ENCODE data around the gene FOXD4.
"Not testable (repeated sequence)": the region's sequence is repeated elsewhere in the genome, so short reads cannot be mapped to it uniquely, and the experiment has no call there.

Gene FOXD4

GRCh38 chr9:110672-111071 is 7.5 kb downstream of the FOXD4 start:
- not testable (repeated sequence) for H3K9me3 ChIP-seq (ENCODE audit: control insufficient read depth, low read length); H3K36me3 ChIP-seq (ENCODE audit: control insufficient read depth, insufficient read depth, low read length, severe bottlenecking); H3K4me3 ChIP-seq (ENCODE audit: low read length); H3K9ac ChIP-seq (ENCODE audit: low read length); H3K4me1 ChIP-seq (ENCODE audit: control insufficient read depth, insufficient read depth, low read length); DNase-seq (ENCODE audit: low read depth)
- peaks cover 17% of the 10 kb centered on the region for H3K27me3 ChIP-seq (replicated peaks; ENCODE audit: control insufficient read depth, insufficient read depth, low read length)

- not testable (repeated sequence) for H3K4me3 ChIP-seq (ENCODE audit: low read length); DNase-seq (ENCODE audit: low read depth); H3K9ac ChIP-seq (ENCODE audit: low read length); H3K9me3 ChIP-seq (ENCODE audit: control insufficient read depth, low read length); H3K36me3 ChIP-seq (ENCODE audit: control insufficient read depth, insufficient read depth, low read length, severe bottlenecking); H3K4me1 ChIP-seq (ENCODE audit: control insufficient read depth, insufficient read depth, low read length)
- H3K27me3 ChIP-seq (replicated peaks; ENCODE audit: control insufficient read depth, insufficient read depth, low read length): peaks cover 11% of the 10 kb centered on the region
Measured at GRCh38 chr9:109540-109939, 8.7 kb downstream of the FOXD4 start.

- H3K9ac ChIP-seq (ENCODE audit: low read length); DNase-seq (ENCODE audit: low read depth); H3K4me3 ChIP-seq (ENCODE audit: low read length); H3K9me3 ChIP-seq (ENCODE audit: control insufficient read depth, low read length); H3K4me1 ChIP-seq (ENCODE audit: control insufficient read depth, insufficient read depth, low read length); H3K36me3 ChIP-seq (ENCODE audit: control insufficient read depth, insufficient read depth, low read length, severe bottlenecking): not testable (repeated sequence)
- H3K27me3 ChIP-seq (replicated peaks; ENCODE audit: control insufficient read depth, insufficient read depth, low read length): peaks cover 11% of the 10 kb centered on the region
Measured at GRCh38 chr9:108742-109495, 9.3 kb downstream of the FOXD4 start.

- H3K9me3 ChIP-seq (ENCODE audit: control insufficient read depth, low read length); H3K9ac ChIP-seq (ENCODE audit: low read length); H3K4me1 ChIP-seq (ENCODE audit: control insufficient read depth, insufficient read depth, low read length); DNase-seq (ENCODE audit: low read depth); H3K4me3 ChIP-seq (ENCODE audit: low read length); H3K27me3 ChIP-seq (replicated peaks; ENCODE audit: control insufficient read depth, insufficient read depth, low read length); H3K36me3 ChIP-seq (ENCODE audit: control insufficient read depth, insufficient read depth, low read length, severe bottlenecking): not testable (repeated sequence)
Measured at GRCh38 chr9:105991-106390, 12.2 kb downstream of the FOXD4 start.

- DNase-seq (ENCODE audit: low read depth); H3K27me3 ChIP-seq (replicated peaks; ENCODE audit: control insufficient read depth, insufficient read depth, low read length); H3K9ac ChIP-seq (ENCODE audit: low read length); H3K4me3 ChIP-seq (ENCODE audit: low read length); H3K9me3 ChIP-seq (ENCODE audit: control insufficient read depth, low read length); H3K36me3 ChIP-seq (ENCODE audit: control insufficient read depth, insufficient read depth, low read length, severe bottlenecking); H3K4me1 ChIP-seq (ENCODE audit: control insufficient read depth, insufficient read depth, low read length): not testable (repeated sequence)
Measured at GRCh38 chr9:100430-100829, 17.8 kb downstream of the FOXD4 start.

- not testable (repeated sequence) for H3K9ac ChIP-seq (ENCODE audit: low read length); H3K4me1 ChIP-seq (ENCODE audit: control insufficient read depth, insufficient read depth, low read length); H3K36me3 ChIP-seq (ENCODE audit: control insufficient read depth, insufficient read depth, low read length, severe bottlenecking); H3K4me3 ChIP-seq (ENCODE audit: low read length); DNase-seq (ENCODE audit: low read depth); H3K27me3 ChIP-seq (replicated peaks; ENCODE audit: control insufficient read depth, insufficient read depth, low read length); H3K9me3 ChIP-seq (ENCODE audit: control insufficient read depth, low read length)
Measured at GRCh38 chr9:99867-100266, 18.4 kb downstream of the FOXD4 start.

GRCh38 chr9:98775-99174 is 19.4 kb downstream of the FOXD4 start:
- not testable (repeated sequence) for DNase-seq (ENCODE audit: low read depth); H3K36me3 ChIP-seq (ENCODE audit: control insufficient read depth, insufficient read depth, low read length, severe bottlenecking)

GRCh38 chr9:94992-95391 is 23.2 kb downstream of the FOXD4 start:
- not testable (repeated sequence) for H3K4me3 ChIP-seq (ENCODE audit: low read length); H3K4me1 ChIP-seq (ENCODE audit: control insufficient read depth, insufficient read depth, low read length); H3K9me3 ChIP-seq (ENCODE audit: control insufficient read depth, low read length); DNase-seq (ENCODE audit: low read depth); H3K36me3 ChIP-seq (ENCODE audit: control insufficient read depth, insufficient read depth, low read length, severe bottlenecking); H3K9ac ChIP-seq (ENCODE audit: low read length); H3K27me3 ChIP-seq (replicated peaks; ENCODE audit: control insufficient read depth, insufficient read depth, low read length)

More at GRCh38 chr9:98775-99174, 19.4 kb downstream of the FOXD4 start:
- H3K9ac ChIP-seq (ENCODE audit: low read length); H3K4me3 ChIP-seq (ENCODE audit: low read length); H3K9me3 ChIP-seq (ENCODE audit: control insufficient read depth, low read length); H3K27me3 ChIP-seq (replicated peaks; ENCODE audit: control insufficient read depth, insufficient read depth, low read length); H3K4me1 ChIP-seq (ENCODE audit: control insufficient read depth, insufficient read depth, low read length): not testable (repeated sequence)

GRCh38 chr9:94323-94722 is 23.9 kb downstream of the FOXD4 start:
- not testable (repeated sequence) for H3K9ac ChIP-seq (ENCODE audit: low read length); H3K4me3 ChIP-seq (ENCODE audit: low read length); H3K27me3 ChIP-seq (replicated peaks; ENCODE audit: control insufficient read depth, insufficient read depth, low read length); H3K9me3 ChIP-seq (ENCODE audit: control insufficient read depth, low read length); DNase-seq (ENCODE audit: low read depth); H3K36me3 ChIP-seq (ENCODE audit: control insufficient read depth, insufficient read depth, low read length, severe bottlenecking); H3K4me1 ChIP-seq (ENCODE audit: control insufficient read depth, insufficient read depth, low read length)

GRCh38 chr9:93909-94308 is 24.3 kb downstream of the FOXD4 start:
- not testable (repeated sequence) for H3K4me3 ChIP-seq (ENCODE audit: low read length); H3K9ac ChIP-seq (ENCODE audit: low read length); H3K4me1 ChIP-seq (ENCODE audit: control insufficient read depth, insufficient read depth, low read length); H3K27me3 ChIP-seq (replicated peaks; ENCODE audit: control insufficient read depth, insufficient read depth, low read length); H3K9me3 ChIP-seq (ENCODE audit: control insufficient read depth, low read length); H3K36me3 ChIP-seq (ENCODE audit: control insufficient read depth, insufficient read depth, low read length, severe bottlenecking); DNase-seq (ENCODE audit: low read depth)

GRCh38 chr9:90851-91250 is 27.4 kb downstream of the FOXD4 start:
- not testable (repeated sequence) for H3K9me3 ChIP-seq (ENCODE audit: control insufficient read depth, low read length); DNase-seq (ENCODE audit: low read depth); H3K27me3 ChIP-seq (replicated peaks; ENCODE audit: control insufficient read depth, insufficient read depth, low read length); H3K36me3 ChIP-seq (ENCODE audit: control insufficient read depth, insufficient read depth, low read length, severe bottlenecking); H3K4me1 ChIP-seq (ENCODE audit: control insufficient read depth, insufficient read depth, low read length); H3K4me3 ChIP-seq (ENCODE audit: low read length); H3K9ac ChIP-seq (ENCODE audit: low read length)

- H3K36me3 ChIP-seq (ENCODE audit: control insufficient read depth, insufficient read depth, low read length, severe bottlenecking); H3K4me1 ChIP-seq (ENCODE audit: control insufficient read depth, insufficient read depth, low read length); H3K9me3 ChIP-seq (ENCODE audit: control insufficient read depth, low read length); H3K4me3 ChIP-seq (ENCODE audit: low read length); H3K27me3 ChIP-seq (replicated peaks; ENCODE audit: control insufficient read depth, insufficient read depth, low read length); DNase-seq (ENCODE audit: low read depth); H3K9ac ChIP-seq (ENCODE audit: low read length): not testable (repeated sequence)
Measured at GRCh38 chr9:88396-89037, 29.7 kb downstream of the FOXD4 start.
